CD14-positive monocyte (primary cell): ENCODE measurements around the gene DES. TPM values are rescaled to one million over a fixed set of nuclear protein-coding genes. Genes with fewer than 3 reads are reported as not detected.
A peak's percentile ranks its signal among the peaks of the same experiment; 100 is the strongest.

Experiments
- DNase-seq, 3 donors: peaks; one replicate each; pipeline ENCODE4 v3.0.0-alpha.2; 2011 to 2022
- H2AFZ ChIP-seq: 2 replicates; pipeline ENCODE4 v1.6.0; 2012; ENCODE audit warnings: mild to moderate bottlenecking, low read depth, low read length, inconsistent platforms; ENCODE audit not compliant: insufficient read depth, poor library complexity, severe bottlenecking
- H3K27ac ChIP-seq, 2 donors: 1 replicate in 1 of 2; 2 replicates in 1 of 2; pipeline ENCODE4 v1.5.1; 2012 to 2013; ENCODE audit warnings: low read length in 2 of 2, control low read depth in 1 of 2, inconsistent platforms in 1 of 2, low read depth in 1 of 2, mild to moderate bottlenecking in 1 of 2
- H3K27me3 ChIP-seq, 2 donors: one replicate each; pipeline versions ENCODE4 v1.6.0 to v1.6.1; 2011 to 2013; ENCODE audit warnings: low read length in 2 of 2; ENCODE audit not compliant: control insufficient read depth in 2 of 2, insufficient read depth in 2 of 2
- H3K36me3 ChIP-seq, 2 donors: replicated peaks in 1 of 2; 1 replicate in 1 of 2; 2 replicates in 1 of 2; pipeline versions ENCODE4 v1.5.1 to v1.6.1; 2012 to 2013; ENCODE audit warnings: low read length in 2 of 2, control low read depth in 1 of 2, inconsistent platforms in 1 of 2, mild to moderate bottlenecking in 1 of 2; ENCODE audit not compliant: insufficient read depth in 2 of 2, control insufficient read depth in 1 of 2
- H3K4me1 ChIP-seq, 2 donors: 1 replicate in 1 of 2; 2 replicates in 1 of 2; pipeline versions ENCODE4 v1.5.1 to v1.6.1; 2012 to 2013; ENCODE audit warnings: low read length in 2 of 2, control low read depth in 1 of 2, inconsistent platforms in 1 of 2, mild to moderate bottlenecking in 1 of 2, moderate library complexity in 1 of 2; ENCODE audit not compliant: insufficient read depth in 2 of 2, control insufficient read depth in 1 of 2
- H3K4me2 ChIP-seq: replicated peaks from 2 replicates; pipeline ENCODE3; 2012; ENCODE audit warnings: low read length, moderate library complexity, mild to moderate bottlenecking; ENCODE audit not compliant: poor library complexity, severe bottlenecking; ENCODE audit errors: extremely low read depth
- H3K4me3 ChIP-seq, 3 experiments: fragments of 200-600 bp in 1 of 3; sonication (generic) in 1 of 3; replicated peaks in 1 of 3; 1 replicate in 2 of 3; 2 replicates in 1 of 3; pipeline ENCODE4 v1.5.1; 2011 to 2013; ENCODE audit warnings: low read length in 3 of 3, mild to moderate bottlenecking in 3 of 3, control low read depth in 2 of 3, low read depth in 2 of 3, inconsistent platforms in 1 of 3, moderate library complexity in 1 of 3
- H3K79me2 ChIP-seq: 2 replicates; pipeline ENCODE4 v1.6.0; 2012; ENCODE audit warnings: mild to moderate bottlenecking, control low read depth, inconsistent platforms, low read length, moderate library complexity; ENCODE audit not compliant: insufficient read depth
- H3K9ac ChIP-seq: 2 replicates; pipeline ENCODE4 v1.6.0; 2017; ENCODE audit warnings: low read length, mild to moderate bottlenecking; ENCODE audit not compliant: insufficient read depth, poor library complexity, severe bottlenecking
- H3K9me3 ChIP-seq, 2 donors: replicated peaks in 1 of 2; 1 replicate in 1 of 2; 2 replicates in 1 of 2; pipeline versions ENCODE4 v1.5.1 to v1.6.1; 2012 to 2013; ENCODE audit warnings: low read length in 2 of 2, control low read depth in 1 of 2; ENCODE audit not compliant: control insufficient read depth in 1 of 2, insufficient read depth in 1 of 2
- H4K20me1 ChIP-seq: 2 replicates; pipeline ENCODE4 v1.6.0; 2012; ENCODE audit warnings: mild to moderate bottlenecking, low read length, control low read depth, moderate library complexity; ENCODE audit not compliant: insufficient read depth
- H3K27ac Mint-ChIP-seq, 7 donors: one replicate each; pipeline ENCODE4 v1.8.0; 2020; ENCODE audit warnings: mild to moderate bottlenecking in 7 of 7, mixed read lengths in 7 of 7, moderate library complexity in 6 of 7, inconsistent platforms in 2 of 7
- H3K27me3 Mint-ChIP-seq, 3 donors: one replicate each; pipeline ENCODE4 v1.8.0; 2021 to 2022; ENCODE audit warnings: low read depth in 3 of 3, mild to moderate bottlenecking in 3 of 3, mixed read lengths in 3 of 3, moderate library complexity in 3 of 3, inconsistent platforms in 1 of 3
- H3K36me3 Mint-ChIP-seq, 2 donors: one replicate each; pipeline ENCODE4 v1.8.0; 2020; ENCODE audit warnings: mixed read lengths in 2 of 2, inconsistent platforms in 1 of 2, mild to moderate bottlenecking in 1 of 2
- H3K4me1 Mint-ChIP-seq: one replicate; pipeline ENCODE4 v1.8.0; 2020; ENCODE audit warnings: mild to moderate bottlenecking, mixed read lengths
- H3K4me3 Mint-ChIP-seq, 2 donors: one replicate each; pipeline ENCODE4 v1.8.0; 2020; ENCODE audit warnings: mild to moderate bottlenecking in 2 of 2, mixed read lengths in 2 of 2, moderate library complexity in 1 of 2
- H3K9me3 Mint-ChIP-seq, 7 donors: one replicate each; pipeline ENCODE4 v1.8.0; 2020 to 2022; ENCODE audit warnings: mixed read lengths in 7 of 7, mild to moderate bottlenecking in 6 of 7, moderate library complexity in 6 of 7, inconsistent platforms in 2 of 7
- WGBS: methylation state at CpG from one replicate; pipeline ENCODE4 v1.1.5; 2013; ENCODE audit warnings: missing lambda C conversion rate; ENCODE audit not compliant: insufficient coverage; 5-methylcytosine and 5-hydroxymethylcytosine counted together
- intact Hi-C, 2 donors: fragments of 100-400 bp; cut with micrococcal nuclease; formaldehyde crosslinking; loops; one replicate each; pipeline versions ENCODE4 v1.15.0 to v1.15.1; 2023
- polyA minus RNA-seq: library from RNA; depleted of rRNA, polyadenylated mRNA; stranded (reverse); fragments of >200 nt; gene quantifications from 2 replicates; pipeline ENCODE4 v1.2.3, GENCODE V29; 2012
- polyA plus RNA-seq, 3 donors: library from polyadenylated mRNA; depleted of rRNA in 1 of 3; unstranded in 2 of 3; stranded (reverse) in 1 of 3; fragments of 300-500 nt in 2 of 3; fragments of >200 nt in 1 of 3; fragmentation: Illumina TruSeq in 2 of 3; gene quantifications; 1 replicate in 2 of 3; 2 replicates in 1 of 3; pipeline ENCODE4 v1.2.3, GENCODE V29; 2012 to 2021
- total RNA-seq, 12 experiments: library from RNA in 1 of 12; stranded (reverse) in 1 of 12; fragments of 120-200 nt in 1 of 12; gene quantifications; one replicate each; pipeline ENCODE4 v1.2.4 and lab custom pipeline; 2013 to 2026; ENCODE audit warnings: mixed read lengths in 6 of 12, inconsistent platforms in 1 of 12
- TF ChIP-seq, protein P1 (sequence below): fragments of 200-600 bp; IDR thresholded peaks from one replicate; pipeline ENCODE4 v1.8.0; 2022; ENCODE audit warnings: antibody characterized with exemption, mild to moderate bottlenecking

Gene DES
- total RNA-seq (2013), result 3.6 TPM
- polyA plus RNA-seq (1 to 10 TPM; 2.4 to 4.0 (median 2.4) TPM), polyA minus RNA-seq (2.3 and 3.7 TPM in 2 replicates), total RNA-seq (lab: John Stamatoyannopoulos, UW) (0.12 to 1.6 (median 0.65) reads per million in 11 experiments)

GRCh38 chr2:219418155-219419011 is at the start of gene DES:
TSS of gene DES (plus strand) at chr2:219418377. CDS start at chr2:219418463, 86 bp downstream.
- no peaks in the 10 kb centered on the region for H3K9me3 ChIP-seq
- peak within 1 kb of the TSS in 1 of 3 experiments; percentile 42 for H3K4me3 ChIP-seq
- peak within 1 kb of the TSS; percentile 53 for H2AFZ ChIP-seq
- peak within 1 kb of the TSS; percentile 49 for H3K4me2 ChIP-seq
- TF ChIP-seq, protein P1, sequence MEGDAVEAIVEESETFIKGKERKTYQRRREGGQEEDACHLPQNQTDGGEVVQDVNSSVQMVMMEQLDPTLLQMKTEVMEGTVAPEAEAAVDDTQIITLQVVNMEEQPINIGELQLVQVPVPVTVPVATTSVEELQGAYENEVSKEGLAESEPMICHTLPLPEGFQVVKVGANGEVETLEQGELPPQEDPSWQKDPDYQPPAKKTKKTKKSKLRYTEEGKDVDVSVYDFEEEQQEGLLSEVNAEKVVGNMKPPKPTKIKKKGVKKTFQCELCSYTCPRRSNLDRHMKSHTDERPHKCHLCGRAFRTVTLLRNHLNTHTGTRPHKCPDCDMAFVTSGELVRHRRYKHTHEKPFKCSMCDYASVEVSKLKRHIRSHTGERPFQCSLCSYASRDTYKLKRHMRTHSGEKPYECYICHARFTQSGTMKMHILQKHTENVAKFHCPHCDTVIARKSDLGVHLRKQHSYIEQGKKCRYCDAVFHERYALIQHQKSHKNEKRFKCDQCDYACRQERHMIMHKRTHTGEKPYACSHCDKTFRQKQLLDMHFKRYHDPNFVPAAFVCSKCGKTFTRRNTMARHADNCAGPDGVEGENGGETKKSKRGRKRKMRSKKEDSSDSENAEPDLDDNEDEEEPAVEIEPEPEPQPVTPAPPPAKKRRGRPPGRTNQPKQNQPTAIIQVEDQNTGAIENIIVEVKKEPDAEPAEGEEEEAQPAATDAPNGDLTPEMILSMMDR, result no peak
- DNase-seq, result no peak
- H3K9me3 Mint-ChIP-seq, result peaks cover 0 to 6% (median 2%) of the 10 kb centered on the region in 7 donors
- H3K27ac ChIP-seq, result no peak within 1 kb of the TSS
- peaks cover 27% of the 10 kb centered on the region for H3K4me1 Mint-ChIP-seq
- H3K27me3 Mint-ChIP-seq, result peaks cover 48 to 65% (median 53%) of the 10 kb centered on the region in 3 donors
- no peaks in the 10 kb centered on the region for H4K20me1 ChIP-seq
- WGBS, result 14% methylated on average over 98 of the region's 98 CpGs
- H3K27ac Mint-ChIP-seq, result peak within 1 kb of the TSS in 1 of 7 donors; percentile 76
- peak within 1 kb of the TSS; percentile 4 for H3K9ac ChIP-seq
- H3K27me3 ChIP-seq, result peaks cover 11 to 43% of the 10 kb centered on the region in 2 donors
- intact Hi-C loops, result no loop called here
- peaks cover 21 to 36% of the 10 kb centered on the region in 2 donors for H3K4me1 ChIP-seq
- peak within 1 kb of the TSS in 1 of 2 donors; percentile 80 for H3K4me3 Mint-ChIP-seq
- H3K79me2 ChIP-seq, result no peaks in the 10 kb centered on the region
- H3K36me3 ChIP-seq, result no peaks in the 10 kb centered on the region
- H3K36me3 Mint-ChIP-seq, result no peaks in the 10 kb centered on the region

GRCh38 chr2:219368690-219369191 is 49.4 kb upstream of the DES start:
- Histone ChIP-seq H3K79me2 (no peaks in the 10 kb centered on the region), H3K4me1 (no peaks in the 10 kb centered on the region), H3K27me3 (no peaks in the 10 kb centered on the region), H3K36me3 (peaks cover 4 to 5% of the 10 kb centered on the region in 2 donors), H3K4me3 (no peak overlapping the region), H3K4me2 (no peak overlapping the region), H3K9me3 (no peaks in the 10 kb centered on the region), H3K9ac (no peak overlapping the region), H3K27ac (no peak overlapping the region), H2AFZ (no peak overlapping the region), H4K20me1 (no peaks in the 10 kb centered on the region)
- TF ChIP-seq, protein P1, result no peak
- Mint-ChIP-seq H3K9me3 (no peaks in the 10 kb centered on the region), H3K4me3 (no peak overlapping the region), H3K27me3 (peaks cover 0 to 2% (median 1%) of the 10 kb centered on the region in 3 donors), H3K36me3 (peaks cover 4 to 10% of the 10 kb centered on the region in 2 donors), H3K4me1 (peaks cover 4% of the 10 kb centered on the region), H3K27ac (no peak overlapping the region)
- no peak for DNase-seq
- intact Hi-C loops, result no loop called here
- 80% methylated on average over 1 of the region's 3 CpGs for WGBS
